ENCODE data around the gene A2M. TPM values are rescaled to one million over a fixed set of nuclear protein-coding genes. Genes with fewer than 3 reads are reported as not detected.

A2M gene
- total and polyA plus RNA-seq, 9 of the 15 experiments (the other 6 are each of a cell fraction or from before 2014, with no cell fraction given): 0.08 to 2.3 TPM; not detected in 7

- Histone ChIP-seq H3K9ac (ENCODE audit: insufficient read depth in 1 of 2, low read depth in 2 of 2, low read length in 2 of 2) (no peak overlapping the region), H3K9me3 (replicated peaks; ENCODE audit: control insufficient read depth, insufficient read depth, low read depth, low read length) (no peaks in the 10 kb centered on the region), H2AFZ (ENCODE audit: low read depth, low read length) (no peak overlapping the region), H4K20me1 (replicated peaks; ENCODE audit: control insufficient read depth, insufficient read depth, low read length) (no peaks in the 10 kb centered on the region), H3K79me2 (ENCODE audit: control insufficient read depth, insufficient read depth, low read length) (no peaks in the 10 kb centered on the region), H3K27me3 (ENCODE audit: control insufficient read depth in 2 of 2, insufficient read depth in 2 of 2, low read length in 2 of 2) (peaks cover 18 to 29% of the 10 kb centered on the region in 2 experiments; a peak in 3 of 5 replicates), H3K27ac (ENCODE audit: extremely low read depth, low read depth, low read length) (no peak overlapping the region), H3K4me1 (replicated peaks in 1 of 2; ENCODE audit: control insufficient read depth in 2 of 2, insufficient read depth in 2 of 2, low read length in 2 of 2) (peaks cover 0 to 4% of the 10 kb centered on the region in 2 experiments; a peak in 1 of 5 replicates), H3K4me2 (ENCODE audit: insufficient read depth, low read length) (no peak overlapping the region), H3K9me1 (ENCODE audit: control insufficient read depth, insufficient read depth, low read length) (no peaks in the 10 kb centered on the region), H3K36me3 (ENCODE audit: control insufficient read depth, insufficient read depth, low read length) (no peaks in the 10 kb centered on the region), H3K4me3 (no peak overlapping the region)
- no peak for FAIRE-seq
- no peak for DNase-seq (ENCODE audit: extremely low read depth in 1 of 4, low spot score in 3 of 4)
- TF ChIP-seq FOXP1 (CRISPR knock-in tag; IDR thresholded peaks at IDR 0.05): no peak
- no peak for TF ChIP-seq NEUROD1 (IDR thresholded peaks at IDR 0.05; ENCODE audit: borderline replicate concordance, low read depth, low read length, partially characterized antibody)
- TF ChIP-seq NR1H2 (CRISPR knock-in tag; IDR thresholded peaks at IDR 0.05): no peak
- no peak for TF ChIP-seq STAT5B (CRISPR knock-in tag; IDR thresholded peaks at IDR 0.05)
- no peak for TF ChIP-seq RBBP5 (IDR thresholded peaks at IDR 0.05; ENCODE audit: borderline replicate concordance, insufficient read depth, low read length, poor library complexity, severe bottlenecking)
- no peak for TF ChIP-seq U2AF1 (optimal IDR thresholded peaks at IDR 0.05; ENCODE audit: low read depth, low read length)
- no peak for TF ChIP-seq CHCHD3 (CRISPR knock-in tag; IDR thresholded peaks at IDR 0.05)
- no peak for TF ChIP-seq ARNT (IDR thresholded peaks at IDR 0.05)
- no peak for TF ChIP-seq DDX20 (tag; IDR thresholded peaks at IDR 0.05; ENCODE audit: low read depth)
- no peak for TF ChIP-seq MED1 (CRISPR knock-in tag; IDR thresholded peaks at IDR 0.05; ENCODE audit: borderline replicate concordance)
- TF ChIP-seq NR4A1 (CRISPR knock-in tag; IDR thresholded peaks at IDR 0.05): no peak
- TF ChIP-seq NR4A1 (tag; IDR thresholded peaks at IDR 0.05): no peak
- TF ChIP-seq KLF6 (CRISPR knock-in tag; IDR thresholded peaks at IDR 0.05; ENCODE audit: borderline replicate concordance): no peak
- TF ChIP-seq NFATC3 (IDR thresholded peaks at IDR 0.05): no peak
- no peak for ATAC-seq
- BruUV-seq (replicated peaks): no TSS peak
- WGBS (ENCODE audit: insufficient coverage, low coverage, missing lambda C conversion rate): 3% methylated on average over 12 of the region's 21 CpGs
- ChIA-PET CTCF (ENCODE audit: low intra/inter-chr PET ratio) (no interaction called here), POLR2A (interaction anchor here (0.6 kb wide), 1 partner anchor 549 kb away, joined by 3 read pairs; no protein-coding TSS in a partner anchor)
- in situ Hi-C loops (cut with MboI) (no loop called here), intact Hi-C loops (cut with micrococcal nuclease) (no loop called here)
Measured at GRCh38 chr12:9127484-9127883, 11.8 kb upstream of the A2M start.

Data from K562 (cell line).